Ovary (tissue), 9 donors: ENCODE data around the gene SUSD6. TPM values are rescaled to one million over a fixed set of nuclear protein-coding genes. Genes with fewer than 3 reads are reported as not detected.

Source experiments
- DNase-seq, 5 donors: peaks; one replicate each; pipeline ENCODE4 v3.0.0-alpha.2; 2019 to 2020
- H3K27ac ChIP-seq, 2 donors: fragments of 200-600 bp; one replicate each; pipeline versions ENCODE4 v1.5.1 to v1.8.0; 2019 to 2022
- H3K27me3 ChIP-seq: fragments of 200-600 bp; one replicate; pipeline ENCODE4 v1.8.0; 2022
- H3K36me3 ChIP-seq: fragments of 200-600 bp; sonication (generic); one replicate; pipeline ENCODE4 v1.5.1; 2019
- H3K4me1 ChIP-seq: one replicate; pipeline ENCODE4 v1.8.1; 2013; ENCODE audit warnings: mild to moderate bottlenecking, moderate library complexity; ENCODE audit not compliant: insufficient read depth
- H3K4me3 ChIP-seq: fragments of 200-600 bp; sonication (generic); one replicate; pipeline ENCODE4 v1.5.1; 2017
- H3K9me3 ChIP-seq, 2 donors: fragments of 200-600 bp in 1 of 2; sonication (generic) in 1 of 2; one replicate each; pipeline versions ENCODE4 v1.5.1 to v1.8.1; 2013 to 2019; ENCODE audit warnings: mild to moderate bottlenecking in 1 of 2, moderate library complexity in 1 of 2
- EP300 ChIP-seq: sonication (generic); formaldehyde crosslinking; IDR thresholded peaks from one replicate; pipeline ENCODE4 v1.6.1; 2017; ENCODE audit warnings: antibody characterized with exemption
- POLR2A ChIP-seq: fragments of 450-650 bp; IDR thresholded peaks from one replicate; pipeline ENCODE4 v1.6.1; 2017; ENCODE audit warnings: antibody characterized with exemption, mild to moderate bottlenecking, moderate library complexity
- WGBS, 3 donors: extraction: QIAGEN DNeasy Blood & Tissue Kit in 1 of 3; methylation state at CpG; one replicate each; pipeline versions ENCODE4 v1.1.5 to v1.1.7; 2013 to 2017; 5-methylcytosine and 5-hydroxymethylcytosine counted together
- intact Hi-C, 4 donors: fragments of 100-400 bp; cut with DNase I; formaldehyde crosslinking; loops; one replicate each; pipeline versions ENCODE4 v1.11.0 to v1.15.1; 2022 to 2023
- polyA plus RNA-seq, 2 donors: library from polyadenylated mRNA; stranded (reverse); fragments of 200-250 nt in 1 of 2; fragments of 350-450 nt in 1 of 2; fragmentation: Illumina TruSeq in 1 of 2; extraction: RNeasy Lipid Tissue Mini Kit (QIAGEN cat#74804) in 1 of 2; gene quantifications; one replicate each; pipeline ENCODE4 v1.2.3, GENCODE V29; 2013 to 2014
- total RNA-seq, 7 donors: library from RNA; depleted of rRNA in 2 of 7; stranded (reverse); fragments of >200 nt in 2 of 7; fragmentation: NEBNext Ultra II Directional in 3 of 7; extraction: Animal tissue kit (Norgen Biotek cat#: 25700) in 3 of 7; gene quantifications; one replicate each; pipeline versions ENCODE4 v1.1.0 to v1.2.4, GENCODE V29; 2016 to 2023
- TF ChIP-seq, protein P1 (sequence below), 3 donors: fragments of 450-650 bp in 2 of 3; fragments of 200-600 bp in 1 of 3; IDR thresholded peaks; one replicate each; pipeline versions ENCODE4 v1.5.1 to v1.8.0; 2016 to 2022; ENCODE audit warnings: antibody characterized with exemption in 3 of 3, mild to moderate bottlenecking in 1 of 3
- donor health status: DM: no; HTN: no; CAD: no; lungs with moderate emphysema.
- donor health status: DM: no; HTN: no; CAD: no.
- donor health status: Bipolar disorder and iron deficiency.
- donor health status: DM: yes; HTN: yes; CAD: no.
- donor health status: DM: no; HTN: no; CAD: no.
- donor health status: DM: yes; HTN: yes; CAD: no.

Gene SUSD6
- total and polyA plus RNA-seq, 9 donors, result 12.6 to 35.3 (median 27.7) TPM

DNA sequence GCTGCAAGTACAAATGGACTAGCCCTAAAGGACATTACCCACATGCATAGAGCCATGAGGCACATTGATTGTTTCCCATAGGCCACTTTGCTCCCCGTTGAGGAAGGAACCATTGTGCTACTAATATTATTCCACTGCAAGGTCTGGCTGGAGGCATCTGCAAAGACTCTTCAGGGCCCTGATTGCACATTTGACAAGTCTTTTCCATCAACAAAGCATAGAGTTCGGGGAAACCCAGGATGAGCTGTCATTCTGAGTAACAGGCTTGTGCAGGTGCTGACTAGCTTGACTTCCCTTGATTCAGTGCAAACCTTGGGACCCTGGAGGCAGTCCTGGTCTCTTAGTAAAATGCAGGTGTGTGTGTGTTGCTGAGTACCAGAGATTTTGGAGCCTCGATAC is 73.8 kb downstream of the SUSD6 start:
- 59 to 67% (median 61%) methylated on average over 3 of the region's 3 CpGs for WGBS, 3 donors
- no peaks in the 10 kb centered on the region for H3K27me3 ChIP-seq
- intact Hi-C loops, result no loop called here
- H3K9me3 ChIP-seq, result no peaks in the 10 kb centered on the region
- no peaks in the 10 kb centered on the region for H3K36me3 ChIP-seq
- H3K4me3 ChIP-seq, result no peak overlapping the region
- peaks cover 28% of the 10 kb centered on the region for H3K4me1 ChIP-seq
- TF ChIP-seq, protein P1, sequence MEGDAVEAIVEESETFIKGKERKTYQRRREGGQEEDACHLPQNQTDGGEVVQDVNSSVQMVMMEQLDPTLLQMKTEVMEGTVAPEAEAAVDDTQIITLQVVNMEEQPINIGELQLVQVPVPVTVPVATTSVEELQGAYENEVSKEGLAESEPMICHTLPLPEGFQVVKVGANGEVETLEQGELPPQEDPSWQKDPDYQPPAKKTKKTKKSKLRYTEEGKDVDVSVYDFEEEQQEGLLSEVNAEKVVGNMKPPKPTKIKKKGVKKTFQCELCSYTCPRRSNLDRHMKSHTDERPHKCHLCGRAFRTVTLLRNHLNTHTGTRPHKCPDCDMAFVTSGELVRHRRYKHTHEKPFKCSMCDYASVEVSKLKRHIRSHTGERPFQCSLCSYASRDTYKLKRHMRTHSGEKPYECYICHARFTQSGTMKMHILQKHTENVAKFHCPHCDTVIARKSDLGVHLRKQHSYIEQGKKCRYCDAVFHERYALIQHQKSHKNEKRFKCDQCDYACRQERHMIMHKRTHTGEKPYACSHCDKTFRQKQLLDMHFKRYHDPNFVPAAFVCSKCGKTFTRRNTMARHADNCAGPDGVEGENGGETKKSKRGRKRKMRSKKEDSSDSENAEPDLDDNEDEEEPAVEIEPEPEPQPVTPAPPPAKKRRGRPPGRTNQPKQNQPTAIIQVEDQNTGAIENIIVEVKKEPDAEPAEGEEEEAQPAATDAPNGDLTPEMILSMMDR (IDR thresholded peaks at IDR 0.05), result no peak
- TF ChIP-seq EP300 (no peak), POLR2A (no peak)
- H3K27ac ChIP-seq, result no peak overlapping the region
- no peak for DNase-seq

DNA sequence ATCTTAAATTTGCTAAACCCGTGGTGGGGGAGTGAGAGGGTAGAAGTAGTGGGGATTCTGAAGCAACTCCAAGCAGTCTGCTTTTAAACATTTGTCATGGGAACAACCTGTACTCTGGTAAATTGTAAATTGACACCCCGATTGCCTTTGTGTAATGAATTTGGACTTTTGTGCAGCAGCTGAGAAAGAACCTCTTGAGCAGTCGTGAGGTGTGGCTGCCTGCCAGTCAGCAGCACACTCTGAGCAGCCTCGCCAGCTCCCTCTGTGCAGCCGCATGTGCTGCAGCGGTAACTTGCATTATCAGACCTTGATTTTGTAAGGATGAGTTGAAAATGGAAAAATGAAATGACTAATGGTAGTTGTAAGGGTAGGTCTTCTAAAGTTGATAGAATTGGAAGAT is 74.3 kb downstream of the SUSD6 start:
- H3K4me1 ChIP-seq, result peaks cover 27% of the 10 kb centered on the region
- intact Hi-C loops, result no loop called here
- H3K27me3 ChIP-seq, result no peaks in the 10 kb centered on the region
- H3K27ac ChIP-seq, result no peak overlapping the region
- 5 to 14% (median 10%) methylated on average over 6 of the region's 6 CpGs for WGBS, 3 donors
- DNase-seq, result peak; percentile 71 to 87 (median 75)
- TF ChIP-seq, protein P1 (IDR thresholded peaks at IDR 0.05), result no peak
- no peak for TF ChIP-seq POLR2A
- no peak for TF ChIP-seq EP300
- no peaks in the 10 kb centered on the region for H3K9me3 ChIP-seq
- no peaks in the 10 kb centered on the region for H3K36me3 ChIP-seq
- no peak overlapping the region for H3K4me3 ChIP-seq

DNA sequence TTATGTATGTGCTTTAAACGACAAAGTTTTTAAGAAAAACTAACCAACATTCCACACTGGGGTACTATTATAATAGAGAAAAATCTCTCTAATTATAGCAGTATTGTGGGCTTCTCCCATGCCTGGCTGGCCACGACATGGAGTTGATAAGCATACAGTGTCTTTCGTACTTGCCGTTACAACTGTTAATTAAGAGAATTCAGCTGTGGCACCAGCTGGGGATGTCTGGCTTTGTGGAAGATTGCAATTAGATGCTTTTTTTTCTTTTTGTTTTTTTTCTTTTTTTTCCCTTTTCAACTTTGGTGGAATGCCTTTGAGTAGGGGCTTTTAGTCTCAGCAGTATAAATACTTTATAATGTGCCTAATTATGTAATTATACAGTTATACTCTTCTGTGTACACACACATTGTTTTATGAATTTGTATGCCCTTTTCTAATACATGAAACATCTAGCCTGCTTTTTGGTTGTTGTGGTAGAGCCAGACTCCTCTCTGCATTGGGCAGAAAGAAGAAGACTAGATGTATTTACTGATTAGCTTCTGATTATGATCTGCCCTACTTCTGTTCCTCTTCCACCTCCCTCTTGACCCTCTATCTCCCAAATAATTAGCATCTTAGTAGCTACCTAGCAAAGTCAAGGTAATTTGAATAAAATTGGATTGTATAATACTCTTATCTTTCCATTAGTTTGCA is 76.4 kb downstream of the SUSD6 start:
- WGBS, 3 donors, result 9 to 36% (median 17%) methylated on average over 4 of the region's 4 CpGs
- intact Hi-C loops, result no loop called here
- peaks cover 26% of the 10 kb centered on the region for H3K4me1 ChIP-seq
- TF ChIP-seq, protein P1 (IDR thresholded peaks at IDR 0.05), result no peak
- TF ChIP-seq EP300 (no peak), POLR2A (no peak)
- no peaks in the 10 kb centered on the region for H3K9me3 ChIP-seq
- no peak overlapping the region for H3K4me3 ChIP-seq
- H3K27ac ChIP-seq, result no peak overlapping the region
- H3K27me3 ChIP-seq, result no peaks in the 10 kb centered on the region
- no peaks in the 10 kb centered on the region for H3K36me3 ChIP-seq
- no peak for DNase-seq

DNA sequence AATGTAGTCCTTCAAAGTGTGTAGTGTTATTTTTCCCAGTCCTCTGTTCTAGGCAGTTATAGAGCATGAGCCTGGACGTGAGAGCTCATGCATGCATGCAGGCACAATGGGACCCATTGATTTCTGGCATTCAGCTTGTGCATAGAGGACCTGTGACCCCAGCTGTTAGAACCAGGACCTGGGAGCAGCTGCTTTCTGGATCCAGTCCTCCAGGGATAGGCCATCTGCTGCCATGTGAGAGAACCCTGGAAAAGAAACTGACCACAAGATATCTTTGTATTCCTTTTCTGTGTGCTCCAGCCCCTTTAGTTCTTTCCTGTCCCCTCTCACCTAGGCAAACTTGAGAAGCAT is 76.9 kb downstream of the SUSD6 start:
- no peaks in the 10 kb centered on the region for H3K36me3 ChIP-seq
- no peaks in the 10 kb centered on the region for H3K27me3 ChIP-seq
- TF ChIP-seq, protein P1 (IDR thresholded peaks at IDR 0.05), result no peak
- no peak for TF ChIP-seq EP300
- no peak for TF ChIP-seq POLR2A
- H3K4me3 ChIP-seq, result no peak overlapping the region
- H3K9me3 ChIP-seq, result no peaks in the 10 kb centered on the region
- no peak overlapping the region for H3K27ac ChIP-seq
- WGBS, 3 donors, result 63 to 83% (median 74%) methylated on average over 1 of the region's 1 CpG
- intact Hi-C loops, result no loop called here
- H3K4me1 ChIP-seq, result peaks cover 27% of the 10 kb centered on the region
- no peak for DNase-seq
